22Rv1 (cell line): ENCODE results near the gene CDC7.

Experiments
- CTCF ChIP-seq: fragments of 450-650 bp; IDR thresholded peaks from 2 replicates; pipeline ENCODE4 v1.5.1; 2017; ENCODE audit warnings: mild to moderate bottlenecking
- ZFX ChIP-seq: fragments of 450-650 bp; IDR thresholded peaks from 2 replicates; pipeline ENCODE4 v1.6.1; 2017; ENCODE audit warnings: antibody characterized with exemption, borderline replicate concordance

- TF ChIP-seq CTCF (no peak), ZFX (no peak)
These were observed 44.8 kb upstream of the CDC7 start for GRCh38 chr1:91455896-91456295.
